ENCODE results near the gene LRRC46. TPM values are rescaled to one million over a fixed set of nuclear protein-coding genes. Genes with fewer than 3 reads are reported as not detected.

LRRC46 gene
- total and polyA plus RNA-seq, 9 of the 15 experiments (the other 6 are each of a cell fraction or from before 2014, with no cell fraction given) = 0.39 to 1.4 (median 0.53) TPM; not detected in 1

- TF ChIP-seq, protein P1, sequence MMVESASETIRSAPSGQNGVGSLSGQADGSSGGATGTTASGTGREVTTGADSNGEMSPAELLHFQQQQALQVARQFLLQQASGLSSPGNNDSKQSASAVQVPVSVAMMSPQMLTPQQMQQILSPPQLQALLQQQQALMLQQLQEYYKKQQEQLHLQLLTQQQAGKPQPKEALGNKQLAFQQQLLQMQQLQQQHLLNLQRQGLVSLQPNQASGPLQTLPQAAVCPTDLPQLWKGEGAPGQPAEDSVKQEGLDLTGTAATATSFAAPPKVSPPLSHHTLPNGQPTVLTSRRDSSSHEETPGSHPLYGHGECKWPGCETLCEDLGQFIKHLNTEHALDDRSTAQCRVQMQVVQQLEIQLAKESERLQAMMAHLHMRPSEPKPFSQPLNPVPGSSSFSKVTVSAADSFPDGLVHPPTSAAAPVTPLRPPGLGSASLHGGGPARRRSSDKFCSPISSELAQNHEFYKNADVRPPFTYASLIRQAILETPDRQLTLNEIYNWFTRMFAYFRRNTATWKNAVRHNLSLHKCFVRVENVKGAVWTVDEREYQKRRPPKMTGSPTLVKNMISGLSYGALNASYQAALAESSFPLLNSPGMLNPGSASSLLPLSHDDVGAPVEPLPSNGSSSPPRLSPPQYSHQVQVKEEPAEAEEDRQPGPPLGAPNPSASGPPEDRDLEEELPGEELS (CRISPR knock-in tag; IDR thresholded peaks at IDR 0.05; ENCODE audit: borderline replicate concordance) = 0 out of 2 replicates have a peak, but pooled peaks have one; percentile 12
- no peak for TF ChIP-seq BRD9 (IDR thresholded peaks at IDR 0.05; ENCODE audit: low read depth, partially characterized antibody)
- no peak for TF ChIP-seq HCFC1 (IDR thresholded peaks at IDR 0.05; ENCODE audit: low read depth, low read length)
- no peak for TF ChIP-seq ZNF436 (CRISPR knock-in tag; IDR thresholded peaks at IDR 0.05)
- TF ChIP-seq NFATC3 (IDR thresholded peaks at IDR 0.05) = no peak
- TF ChIP-seq, protein P2, sequence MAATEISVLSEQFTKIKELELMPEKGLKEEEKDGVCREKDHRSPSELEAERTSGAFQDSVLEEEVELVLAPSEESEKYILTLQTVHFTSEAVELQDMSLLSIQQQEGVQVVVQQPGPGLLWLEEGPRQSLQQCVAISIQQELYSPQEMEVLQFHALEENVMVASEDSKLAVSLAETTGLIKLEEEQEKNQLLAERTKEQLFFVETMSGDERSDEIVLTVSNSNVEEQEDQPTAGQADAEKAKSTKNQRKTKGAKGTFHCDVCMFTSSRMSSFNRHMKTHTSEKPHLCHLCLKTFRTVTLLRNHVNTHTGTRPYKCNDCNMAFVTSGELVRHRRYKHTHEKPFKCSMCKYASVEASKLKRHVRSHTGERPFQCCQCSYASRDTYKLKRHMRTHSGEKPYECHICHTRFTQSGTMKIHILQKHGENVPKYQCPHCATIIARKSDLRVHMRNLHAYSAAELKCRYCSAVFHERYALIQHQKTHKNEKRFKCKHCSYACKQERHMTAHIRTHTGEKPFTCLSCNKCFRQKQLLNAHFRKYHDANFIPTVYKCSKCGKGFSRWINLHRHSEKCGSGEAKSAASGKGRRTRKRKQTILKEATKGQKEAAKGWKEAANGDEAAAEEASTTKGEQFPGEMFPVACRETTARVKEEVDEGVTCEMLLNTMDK (IDR thresholded peaks at IDR 0.05; ENCODE audit: borderline replicate concordance, insufficient read depth, low read depth, low read length, poor library complexity, severe bottlenecking) = no peak
- no peak for TF ChIP-seq ASH1L (IDR thresholded peaks at IDR 0.05; ENCODE audit: borderline replicate concordance, low read depth, partially characterized antibody)
- peak; percentile 76; the same call in 1 of the 2 replicates for TF ChIP-seq AFF4 (CRISPR knock-in tag; IDR thresholded peaks at IDR 0.05)
- no peak for TF ChIP-seq ZNF57 (CRISPR knock-in tag; IDR thresholded peaks at IDR 0.05)
- TF ChIP-seq, protein P3, sequence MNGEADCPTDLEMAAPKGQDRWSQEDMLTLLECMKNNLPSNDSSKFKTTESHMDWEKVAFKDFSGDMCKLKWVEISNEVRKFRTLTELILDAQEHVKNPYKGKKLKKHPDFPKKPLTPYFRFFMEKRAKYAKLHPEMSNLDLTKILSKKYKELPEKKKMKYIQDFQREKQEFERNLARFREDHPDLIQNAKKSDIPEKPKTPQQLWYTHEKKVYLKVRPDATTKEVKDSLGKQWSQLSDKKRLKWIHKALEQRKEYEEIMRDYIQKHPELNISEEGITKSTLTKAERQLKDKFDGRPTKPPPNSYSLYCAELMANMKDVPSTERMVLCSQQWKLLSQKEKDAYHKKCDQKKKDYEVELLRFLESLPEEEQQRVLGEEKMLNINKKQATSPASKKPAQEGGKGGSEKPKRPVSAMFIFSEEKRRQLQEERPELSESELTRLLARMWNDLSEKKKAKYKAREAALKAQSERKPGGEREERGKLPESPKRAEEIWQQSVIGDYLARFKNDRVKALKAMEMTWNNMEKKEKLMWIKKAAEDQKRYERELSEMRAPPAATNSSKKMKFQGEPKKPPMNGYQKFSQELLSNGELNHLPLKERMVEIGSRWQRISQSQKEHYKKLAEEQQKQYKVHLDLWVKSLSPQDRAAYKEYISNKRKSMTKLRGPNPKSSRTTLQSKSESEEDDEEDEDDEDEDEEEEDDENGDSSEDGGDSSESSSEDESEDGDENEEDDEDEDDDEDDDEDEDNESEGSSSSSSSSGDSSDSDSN (IDR thresholded peaks at IDR 0.05; ENCODE audit: borderline replicate concordance in 1 of 2, low read depth in 2 of 2, low read length in 2 of 2) = peak; percentile 94
- no peak for TF ChIP-seq CEBPG (CRISPR knock-in tag; IDR thresholded peaks at IDR 0.05)
- no peak for TF ChIP-seq CEBPG (tag; conservative IDR thresholded peaks at IDR 0.05 in 1 of 2, IDR thresholded peaks at IDR 0.05 in 1 of 2)
- TF ChIP-seq ZFP30 (CRISPR knock-in tag; IDR thresholded peaks at IDR 0.05; ENCODE audit: borderline replicate concordance) = no peak
- TF ChIP-seq ZNF586 (CRISPR knock-in tag; conservative IDR thresholded peaks at IDR 0.05) = no peak
- no peak for TF ChIP-seq BCOR (IDR thresholded peaks at IDR 0.05)
Observed at GRCh38 chr17:47850692-47851573, 19.5 kb downstream of the LRRC46 start, which contains the start of gene SP6 (continued).
